Stimulated activated CD8-positive, alpha-beta memory T cell treated with anti-CD3 and anti-CD28 coated beads, Interleukin-12 subunit alpha, Interleukin-12 subunit beta, amount 100 ng/mL, for 24 hours (primary cell): Measurements from ENCODE around the gene DIAPH2.

Source experiments
- DNase-seq: peaks from one replicate; pipeline ENCODE4 v3.0.0-alpha.2; 2020; ENCODE audit errors: extremely low read depth

Gene DIAPH2

GRCh38 chrX:97474933-97475332 is 790.3 kb downstream of the DIAPH2 start:
- no peak for DNase-seq

- no peak for DNase-seq
Observed at GRCh38 chrX:97479106-97479890, 794.7 kb downstream of the DIAPH2 start.

DNA sequence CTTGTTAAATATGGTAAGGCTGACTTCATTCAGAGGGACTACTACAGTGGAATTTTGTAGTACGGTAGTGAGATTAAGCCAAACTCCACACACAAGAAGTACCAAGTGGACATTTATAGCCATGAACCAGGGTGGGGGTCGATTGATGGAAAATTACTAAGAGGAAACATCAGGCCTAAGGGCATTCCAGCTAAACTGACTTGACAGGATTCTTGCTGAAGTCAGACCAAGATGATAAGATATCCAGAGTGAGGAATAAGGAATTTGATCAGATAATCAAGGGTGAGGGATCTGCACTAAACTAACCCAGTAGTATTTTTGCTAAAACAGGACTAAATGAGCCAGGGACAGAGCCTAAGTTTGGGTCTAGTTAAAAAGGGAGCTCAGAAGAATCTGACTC is 796.6 kb downstream of the DIAPH2 start:
- DNase-seq: no peak

GRCh38 chrX:97482666-97483300 is 798.1 kb downstream of the DIAPH2 start:
- DNase-seq: no peak

- DNase-seq: no peak
Observed at GRCh38 chrX:97490656-97491055, 806.0 kb downstream of the DIAPH2 start.

- no peak for DNase-seq
Observed at GRCh38 chrX:97494756-97495372, 810.2 kb downstream of the DIAPH2 start.

GRCh38 chrX:97498093-97498492 is 813.5 kb downstream of the DIAPH2 start:
- DNase-seq: no peak

DNA sequence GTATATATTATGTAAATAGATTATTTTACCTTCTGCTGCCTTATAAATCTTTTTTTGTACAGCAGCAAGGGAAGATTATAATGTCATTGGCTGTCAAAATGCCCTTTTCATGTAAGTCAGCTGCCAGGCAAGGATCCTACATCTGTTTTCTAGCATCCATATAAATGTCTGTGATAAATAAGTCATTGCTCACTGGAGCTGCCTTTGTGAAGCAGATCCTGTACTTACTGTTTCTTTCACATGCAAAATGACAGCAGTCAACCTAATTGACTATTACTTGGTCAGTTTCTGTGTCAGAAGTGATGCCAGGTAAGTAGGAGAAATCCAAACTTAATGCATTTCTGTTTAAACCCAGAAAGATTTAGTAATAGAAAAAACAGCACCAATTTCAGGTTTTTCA is 819.8 kb downstream of the DIAPH2 start:
- no peak for DNase-seq

GRCh38 chrX:97517763-97518162 is 833.1 kb downstream of the DIAPH2 start:
- no peak for DNase-seq

GRCh38 chrX:97522307-97522706 is 837.7 kb downstream of the DIAPH2 start:
- DNase-seq: no peak

GRCh38 chrX:97524340-97524739 is 839.7 kb downstream of the DIAPH2 start:
- DNase-seq: no peak

GRCh38 chrX:97524997-97525396 is 840.4 kb downstream of the DIAPH2 start:
- no peak for DNase-seq

DNA sequence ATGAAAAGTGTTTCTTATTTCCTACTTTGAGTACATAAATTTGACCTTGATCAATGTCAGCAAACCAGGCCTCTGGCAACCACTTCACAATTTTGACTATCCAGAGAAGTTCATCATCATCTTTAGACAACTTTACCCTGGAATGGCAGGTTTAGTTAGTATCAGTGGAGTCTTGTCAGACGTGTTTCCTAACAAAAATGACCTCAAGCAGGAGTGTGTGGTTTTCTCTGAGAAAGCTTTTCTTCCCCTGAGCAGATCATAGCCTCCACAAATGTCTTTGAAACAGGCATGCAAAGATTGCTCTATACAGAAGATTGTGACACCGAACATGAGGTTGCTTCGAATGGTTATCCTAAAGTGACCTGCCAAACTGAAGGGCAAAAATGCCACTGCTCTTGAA is 841.3 kb downstream of the DIAPH2 start:
- DNase-seq: no peak

- DNase-seq: no peak
Observed at GRCh38 chrX:97527725-97528124, 843.1 kb downstream of the DIAPH2 start.

DNA sequence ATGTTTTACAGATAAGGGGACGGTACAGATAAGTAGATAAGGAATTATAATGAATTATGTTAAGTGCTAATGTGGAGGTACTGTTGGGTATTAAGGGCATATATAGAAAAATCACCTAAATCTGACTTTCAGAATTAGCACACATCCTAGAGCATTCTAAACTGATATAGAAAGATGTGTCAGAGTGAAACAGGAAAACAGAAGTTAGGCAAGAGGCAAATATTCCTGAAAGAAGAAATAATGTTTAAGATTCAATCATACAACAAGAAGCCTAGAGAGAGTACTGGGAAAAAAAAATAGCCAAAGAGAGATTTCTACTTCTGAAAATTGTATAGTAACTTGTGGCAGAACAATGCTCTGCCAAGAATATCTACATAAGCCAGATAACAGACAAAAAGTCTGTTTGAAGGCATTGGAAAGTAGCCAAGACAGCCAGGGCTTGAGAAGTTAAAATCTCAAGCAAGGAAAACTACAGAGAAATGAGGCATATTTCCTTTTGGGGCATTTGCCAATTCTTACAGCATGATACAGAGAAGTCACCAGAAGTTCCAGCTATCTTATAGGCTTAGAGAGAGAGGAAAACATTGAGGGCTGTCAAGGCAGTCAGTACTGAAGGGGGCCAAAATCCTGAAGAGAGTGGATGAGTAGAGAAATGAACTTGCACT is 845.0 kb downstream of the DIAPH2 start:
- no peak for DNase-seq

DNA sequence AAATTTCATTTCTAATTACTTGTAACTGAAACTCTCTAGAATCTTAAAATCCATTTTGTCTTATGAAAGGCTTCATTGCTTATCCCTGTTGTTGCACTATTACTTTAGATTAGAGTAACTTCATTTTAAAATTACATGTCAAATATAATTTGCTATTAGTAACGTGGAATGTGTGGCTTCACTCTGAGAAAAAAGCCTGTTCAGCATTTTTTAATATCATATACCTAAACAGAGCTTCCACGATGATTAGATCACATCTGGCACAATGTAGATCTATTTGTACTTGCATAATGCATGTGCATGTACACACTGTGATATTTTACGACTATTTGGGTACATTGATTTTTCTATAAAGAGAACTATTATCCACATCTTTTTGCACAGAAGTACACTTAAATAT is 847.2 kb downstream of the DIAPH2 start:
- no peak for DNase-seq

DNA sequence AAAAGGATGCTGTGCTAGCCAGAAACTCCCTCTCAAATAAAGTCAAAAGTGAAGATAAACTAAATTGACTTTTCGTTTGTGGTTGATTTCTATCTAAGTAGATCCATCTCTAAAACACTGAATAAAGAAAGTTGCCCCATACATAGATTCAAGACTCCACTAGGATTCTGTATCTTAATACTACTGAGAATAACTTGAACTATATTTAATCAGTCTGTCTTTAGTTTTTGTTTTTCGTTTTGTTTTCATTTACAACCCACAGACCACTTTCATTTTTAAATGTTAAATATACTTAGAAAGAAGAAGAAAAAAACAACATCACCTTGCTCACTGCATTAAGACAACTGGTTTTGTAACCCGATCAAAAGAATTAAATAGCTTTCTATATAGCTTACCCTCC is 854.1 kb downstream of the DIAPH2 start:
- no peak for DNase-seq

DNA sequence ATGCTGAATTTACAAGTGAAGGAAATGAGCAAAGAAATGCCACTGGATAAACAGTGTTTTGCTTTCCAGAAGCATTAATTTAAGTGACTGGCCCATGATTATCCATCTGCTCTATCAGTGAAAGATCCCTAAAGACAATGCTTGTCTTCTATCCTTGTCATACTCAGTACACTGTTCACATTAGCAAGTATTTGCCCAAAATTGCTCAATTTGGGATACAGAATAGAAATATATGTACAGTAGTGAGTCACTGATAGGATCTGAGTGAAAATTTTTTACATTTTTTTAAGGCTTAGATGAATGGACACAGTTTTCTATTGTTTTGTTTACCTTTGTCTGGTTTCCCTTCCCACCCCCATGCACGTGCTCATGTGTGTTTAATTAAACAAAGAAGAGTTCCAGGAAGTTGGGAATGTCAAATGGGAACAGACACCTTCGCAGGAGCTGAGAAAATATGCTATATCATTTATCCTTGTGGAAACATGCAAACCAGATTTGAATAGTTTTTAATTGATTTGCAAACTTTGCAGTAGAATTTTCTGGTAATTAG is 855.4 kb downstream of the DIAPH2 start:
- DNase-seq: no peak

- DNase-seq: no peak
Observed at GRCh38 chrX:97547877-97548578, 863.4 kb downstream of the DIAPH2 start.

DNA sequence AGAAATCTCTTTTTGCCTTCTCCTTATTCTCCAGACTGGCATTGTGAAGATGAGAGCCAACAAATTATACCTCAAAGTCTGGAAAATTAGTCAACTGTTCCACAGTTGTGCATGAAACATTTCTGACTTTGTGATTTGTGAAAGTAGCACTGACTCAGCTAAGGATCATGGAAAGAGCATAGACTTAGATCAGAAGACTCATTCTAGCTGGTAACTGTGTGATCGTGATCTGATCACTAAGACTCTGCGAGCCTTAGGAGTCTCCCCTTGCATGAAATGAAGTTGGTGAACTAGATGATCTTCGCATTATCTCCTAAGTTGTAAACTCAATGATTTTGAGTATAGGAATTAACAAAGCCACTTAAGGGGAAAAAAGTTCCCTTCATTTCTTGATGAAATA is 867.2 kb downstream of the DIAPH2 start:
- DNase-seq: no peak

DNA sequence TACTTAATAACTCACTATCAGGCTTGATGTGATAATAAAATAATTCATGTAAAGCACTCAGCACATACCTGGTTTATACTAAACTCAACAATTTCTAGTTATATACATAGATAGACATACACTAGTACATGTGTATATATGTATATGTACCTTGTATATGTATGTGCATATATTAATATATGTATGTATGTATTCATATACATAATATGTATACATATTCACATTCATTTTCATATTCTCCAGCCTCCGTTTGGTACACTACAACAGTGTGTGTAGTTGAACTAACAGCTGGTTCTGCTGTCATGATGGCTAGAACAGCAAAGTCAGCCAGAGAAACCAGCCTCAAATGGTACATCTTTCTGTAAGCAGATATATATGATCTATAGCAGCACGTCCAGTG is 869.2 kb downstream of the DIAPH2 start:
- DNase-seq: no peak

GRCh38 chrX:97556359-97556758 is 871.7 kb downstream of the DIAPH2 start:
- no peak for DNase-seq
